ENCODE results near the gene MSI2.
"Not testable (repeated sequence)": the region's sequence is repeated elsewhere in the genome, so short reads cannot be mapped to it uniquely, and the experiment has no call there.

MSI2 gene

GRCh38 chr17:57295526-57296023 lies 39.3 kb downstream of the MSI2 start:
- Histone ChIP-seq H3K36me3 (ENCODE audit: insufficient read depth, low read length) (peaks cover 72% of the 10 kb centered on the region), H3K79me2 (ENCODE audit: insufficient read depth, low read length) (peaks cover 95% of the 10 kb centered on the region), H3F3A (ENCODE audit: low read depth) (peaks cover 13% of the 10 kb centered on the region), H3K4me2 (ENCODE audit: low read depth, low read length, poor library complexity, severe bottlenecking) (peak overlapping the region; percentile 66), H3K9me3 (ENCODE audit: insufficient read depth, low read depth, low read length) (peaks cover 6% of the 10 kb centered on the region; the same call in 1 of the 2 replicates), H4K20me1 (ENCODE audit: insufficient read depth, low read length, poor library complexity, severe bottlenecking) (peaks cover 94% of the 10 kb centered on the region), H3K4me1 (ENCODE audit: insufficient read depth, low read length, poor library complexity, severe bottlenecking) (peaks cover 31% of the 10 kb centered on the region), H3K9me2 (replicated peaks; ENCODE audit: low read depth, low read length) (no peaks in the 10 kb centered on the region), H3K9ac (ENCODE audit: low read depth, low read length, poor library complexity, severe bottlenecking) (peak overlapping the region; percentile 33), H3K4me3 (ENCODE audit: low read length, poor library complexity, severe bottlenecking) (peak overlapping the region; percentile 32), H3K27me3 (ENCODE audit: insufficient read depth, low read length, poor library complexity, severe bottlenecking) (no peaks in the 10 kb centered on the region), H2AFZ (ENCODE audit: low read length) (no peak overlapping the region)
- TF ChIP-seq EZH2phosphoT487 (IDR thresholded peaks at IDR 0.05; ENCODE audit: borderline replicate concordance), result no peak
- TF ChIP-seq CTCF (conservative IDR thresholded peaks at IDR 0.05; ENCODE audit: low read length), result no peak

- TF ChIP-seq EZH2phosphoT487 (IDR thresholded peaks at IDR 0.05; ENCODE audit: borderline replicate concordance) (no peak), CTCF (conservative IDR thresholded peaks at IDR 0.05; ENCODE audit: low read length) (no peak)
- Histone ChIP-seq H2AFZ (ENCODE audit: low read length) (no peak overlapping the region), H3K9ac (ENCODE audit: low read depth, low read length, poor library complexity, severe bottlenecking) (no peak overlapping the region), H3K9me2 (replicated peaks; ENCODE audit: low read depth, low read length) (no peaks in the 10 kb centered on the region), H3K9me3 (ENCODE audit: insufficient read depth, low read depth, low read length) (peaks cover 6% of the 10 kb centered on the region; the same call in 1 of the 2 replicates), H3K36me3 (ENCODE audit: insufficient read depth, low read length) (peaks cover 72% of the 10 kb centered on the region), H4K20me1 (ENCODE audit: insufficient read depth, low read length, poor library complexity, severe bottlenecking) (peaks cover 94% of the 10 kb centered on the region), H3K27me3 (ENCODE audit: insufficient read depth, low read length, poor library complexity, severe bottlenecking) (no peaks in the 10 kb centered on the region), H3F3A (ENCODE audit: low read depth) (peaks cover 13% of the 10 kb centered on the region), H3K4me2 (ENCODE audit: low read depth, low read length, poor library complexity, severe bottlenecking) (peak overlapping the region; percentile 66), H3K4me1 (ENCODE audit: insufficient read depth, low read length, poor library complexity, severe bottlenecking) (peaks cover 31% of the 10 kb centered on the region), H3K4me3 (ENCODE audit: low read length, poor library complexity, severe bottlenecking) (peak overlapping the region; percentile 32), H3K79me2 (ENCODE audit: insufficient read depth, low read length) (peaks cover 95% of the 10 kb centered on the region)
These were observed 39.9 kb downstream of the MSI2 start for GRCh38 chr17:57296231-57296630.

GRCh38 chr17:57299176-57299575 lies 42.9 kb downstream of the MSI2 start:
- Histone ChIP-seq H3K36me3 (ENCODE audit: insufficient read depth, low read length) (peaks cover 69% of the 10 kb centered on the region), H2AFZ (ENCODE audit: low read length) (no peak overlapping the region), H3K4me1 (ENCODE audit: insufficient read depth, low read length, poor library complexity, severe bottlenecking) (peaks cover 41% of the 10 kb centered on the region), H4K20me1 (ENCODE audit: insufficient read depth, low read length, poor library complexity, severe bottlenecking) (peaks cover 93% of the 10 kb centered on the region), H3K79me2 (ENCODE audit: insufficient read depth, low read length) (peaks cover 95% of the 10 kb centered on the region), H3K4me3 (ENCODE audit: low read length, poor library complexity, severe bottlenecking) (no peak overlapping the region), H3K9ac (ENCODE audit: low read depth, low read length, poor library complexity, severe bottlenecking) (no peak overlapping the region), H3K9me2 (replicated peaks; ENCODE audit: low read depth, low read length) (no peaks in the 10 kb centered on the region), H3K27me3 (ENCODE audit: insufficient read depth, low read length, poor library complexity, severe bottlenecking) (no peaks in the 10 kb centered on the region), H3F3A (ENCODE audit: low read depth) (peaks cover 13% of the 10 kb centered on the region), H3K4me2 (ENCODE audit: low read depth, low read length, poor library complexity, severe bottlenecking) (no peak overlapping the region), H3K9me3 (ENCODE audit: insufficient read depth, low read depth, low read length) (peaks cover 6% of the 10 kb centered on the region; the same call in 1 of the 2 replicates)
- no peak for TF ChIP-seq EZH2phosphoT487 (IDR thresholded peaks at IDR 0.05; ENCODE audit: borderline replicate concordance)
- TF ChIP-seq CTCF (conservative IDR thresholded peaks at IDR 0.05; ENCODE audit: low read length), result no peak

GRCh38 chr17:57300592-57300991 lies 44.3 kb downstream of the MSI2 start:
- H3K9me2 ChIP-seq (replicated peaks; ENCODE audit: low read depth, low read length); H3K4me2 ChIP-seq (ENCODE audit: low read depth, low read length, poor library complexity, severe bottlenecking); H3K4me3 ChIP-seq (ENCODE audit: low read length, poor library complexity, severe bottlenecking); H2AFZ ChIP-seq (ENCODE audit: low read length); H3K9ac ChIP-seq (ENCODE audit: low read depth, low read length, poor library complexity, severe bottlenecking); H3K27me3 ChIP-seq (ENCODE audit: insufficient read depth, low read length, poor library complexity, severe bottlenecking); H3K9me3 ChIP-seq (ENCODE audit: insufficient read depth, low read depth, low read length); H3F3A ChIP-seq (ENCODE audit: low read depth): not testable (repeated sequence)
- Histone ChIP-seq H3K36me3 (ENCODE audit: insufficient read depth, low read length) (peaks cover 73% of the 10 kb centered on the region), H3K4me1 (ENCODE audit: insufficient read depth, low read length, poor library complexity, severe bottlenecking) (peaks cover 29% of the 10 kb centered on the region), H4K20me1 (ENCODE audit: insufficient read depth, low read length, poor library complexity, severe bottlenecking) (peaks cover 95% of the 10 kb centered on the region), H3K79me2 (ENCODE audit: insufficient read depth, low read length) (peaks cover 98% of the 10 kb centered on the region)
